HPDE6-E6E7 (cell line): ENCODE results near the gene NAA80.

Source experiments
- DNase-seq: peaks from one replicate; pipeline ENCODE4 v3.0.0; 2011; ENCODE audit warnings: missing footprints; ENCODE audit errors: extremely low spot score

Gene NAA80

GRCh38 chr3:50298836-50299637, at the start of gene NAA80, which contains the start of gene HYAL3:
Gene NAA80, minus strand, starts transcription at chr3:50299405. Its CDS starts 1,942 bp downstream, at chr3:50297463.
Gene HYAL3, minus strand, starts transcription at chr3:50299405. Its CDS starts 3,803 bp downstream, at chr3:50295602.
- DNase-seq, result peak; percentile 71

GRCh38 chr3:50347187-50347813, 48.1 kb upstream of the NAA80 start:
- no peak for DNase-seq

GRCh38 chr3:50345586-50346234, 46.5 kb upstream of the NAA80 start, which contains the start of gene ZMYND10:
Gene ZMYND10, minus strand, starts transcription at chr3:50345732. Its CDS starts 153 bp downstream, at chr3:50345579.
- DNase-seq, result peak; percentile 21

- DNase-seq, result no peak
Observed at GRCh38 chr3:50345008-50345407, 45.8 kb upstream of the NAA80 start.

- no peak for DNase-seq
Observed at GRCh38 chr3:50342813-50343633, 43.8 kb upstream of the NAA80 start.

- DNase-seq, result no peak
Observed at GRCh38 chr3:50341996-50342650, 42.9 kb upstream of the NAA80 start.

- no peak for DNase-seq
Observed at GRCh38 chr3:50341537-50341936, 42.3 kb upstream of the NAA80 start.

GRCh38 chr3:50340448-50341329, 41.5 kb upstream of the NAA80 start, which contains the start of gene RASSF1:
Gene RASSF1, minus strand, starts transcription at chr3:50340836. Its CDS starts 31 bp downstream, at chr3:50340805.
- peak; percentile 20 for DNase-seq

- DNase-seq, result no peak
Observed at GRCh38 chr3:50340147-50340447, 40.9 kb upstream of the NAA80 start.

GRCh38 chr3:50339485-50340146, 40.4 kb upstream of the NAA80 start:
- no peak for DNase-seq

- DNase-seq, result no peak
Observed at GRCh38 chr3:50338965-50339364, 39.8 kb upstream of the NAA80 start.

GRCh38 chr3:50337175-50337861, 38.1 kb upstream of the NAA80 start:
- DNase-seq, result peak; percentile 83

- DNase-seq, result no peak
Observed at GRCh38 chr3:50336452-50337174, 37.4 kb upstream of the NAA80 start.

GRCh38 chr3:50334339-50335075, 35.3 kb upstream of the NAA80 start:
- DNase-seq, result no peak

GRCh38 chr3:50333744-50334328, 34.6 kb upstream of the NAA80 start:
- no peak for DNase-seq

GRCh38 chr3:50331364-50331907, 32.2 kb upstream of the NAA80 start:
- DNase-seq, result no peak

GRCh38 chr3:50330330-50330729, 31.1 kb upstream of the NAA80 start:
- no peak for DNase-seq
